ENCODE measurements around the gene DRC3.
A peak's percentile ranks its signal among the peaks of the same experiment; 100 is the strongest.

Gene DRC3

DNA sequence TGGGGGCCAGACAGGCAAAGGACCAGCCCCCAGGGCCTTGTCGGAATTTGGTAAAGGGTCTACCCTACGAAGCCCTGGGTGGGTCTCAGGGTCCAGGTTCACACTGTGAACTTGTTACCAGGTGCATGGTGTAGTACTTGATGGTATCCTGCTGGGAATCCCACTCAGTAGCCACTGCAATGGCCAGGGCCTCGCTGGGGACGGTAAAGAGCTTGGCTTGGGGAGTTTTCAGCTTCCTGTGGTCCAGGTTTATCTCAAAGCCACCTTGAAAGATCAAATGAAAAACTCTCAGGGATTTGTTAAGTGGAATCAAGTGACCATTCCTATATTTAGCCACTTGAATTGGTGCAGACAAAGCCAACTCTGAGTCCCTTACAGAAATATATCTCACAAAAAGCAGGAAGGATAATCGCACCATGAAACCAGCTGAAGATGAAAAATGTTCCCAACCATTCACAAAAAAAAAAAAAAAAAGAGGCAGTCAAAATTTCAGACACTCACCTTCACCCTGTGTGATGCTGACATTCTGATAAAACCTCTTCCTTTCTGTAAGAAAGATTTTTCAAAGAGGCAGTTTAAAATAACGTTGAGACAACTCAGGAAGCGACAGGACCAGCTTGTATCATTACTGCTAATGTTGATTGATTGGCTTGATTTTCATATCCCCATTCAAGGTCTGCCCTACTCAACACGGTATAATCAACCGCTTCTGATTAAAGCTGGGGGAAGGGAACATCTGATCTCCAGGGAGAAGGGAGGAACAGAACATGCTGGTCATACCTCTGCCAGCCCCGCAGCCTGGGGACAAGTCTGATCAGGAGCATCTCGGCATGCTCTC, 55.7 kb downstream of the DRC3 start:
- no peak for DNase-seq

DNA sequence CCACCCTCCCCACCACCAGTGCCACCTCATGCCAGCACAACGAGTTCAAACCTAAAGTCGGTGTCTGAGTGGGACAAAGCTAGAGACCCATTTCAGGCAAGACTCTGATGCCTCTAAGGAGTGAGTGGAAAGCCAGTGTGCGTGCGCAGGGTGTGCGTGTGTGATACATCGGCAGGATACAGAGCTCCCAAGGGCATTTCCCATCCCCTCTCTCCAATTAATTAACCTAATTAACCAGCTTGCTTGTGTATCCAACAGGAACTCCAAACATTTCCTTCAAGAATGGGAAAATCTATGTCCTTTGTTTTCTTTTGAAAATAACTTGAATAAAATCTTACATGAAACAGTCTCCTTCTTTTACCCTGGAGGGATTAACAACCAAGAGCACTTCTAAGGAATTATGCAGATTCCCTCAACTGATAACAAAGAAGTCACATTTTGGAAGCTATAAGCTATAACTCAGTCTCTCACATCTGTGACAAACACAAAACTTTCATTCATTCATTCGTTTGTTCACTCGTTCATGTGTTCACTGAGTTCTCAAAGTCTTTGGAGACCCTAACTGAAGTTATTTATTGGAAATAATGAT, 56.4 kb downstream of the DRC3 start:
- DNase-seq: no peak

DNA sequence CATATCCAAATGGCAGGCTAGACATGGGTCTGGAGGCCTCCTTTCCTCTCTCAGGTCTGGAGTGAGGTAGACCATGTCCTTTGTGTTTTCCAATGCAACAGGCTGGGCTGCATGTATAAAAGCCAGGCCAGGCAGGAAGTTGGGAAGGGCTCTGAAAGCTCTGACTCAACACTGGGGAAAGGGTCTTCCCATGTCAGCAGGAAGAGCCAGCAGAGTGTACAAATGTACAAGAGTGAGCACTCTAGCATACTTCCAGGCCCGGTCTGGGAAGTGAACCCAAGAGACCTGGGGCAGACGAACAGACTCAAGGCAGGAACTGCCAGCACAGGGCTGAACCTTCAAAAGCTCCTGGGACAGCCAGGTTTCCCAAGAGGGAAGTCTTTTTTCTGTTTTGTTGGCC, 59.3 kb downstream of the DRC3 start:
- DNase-seq: no peak

DNA sequence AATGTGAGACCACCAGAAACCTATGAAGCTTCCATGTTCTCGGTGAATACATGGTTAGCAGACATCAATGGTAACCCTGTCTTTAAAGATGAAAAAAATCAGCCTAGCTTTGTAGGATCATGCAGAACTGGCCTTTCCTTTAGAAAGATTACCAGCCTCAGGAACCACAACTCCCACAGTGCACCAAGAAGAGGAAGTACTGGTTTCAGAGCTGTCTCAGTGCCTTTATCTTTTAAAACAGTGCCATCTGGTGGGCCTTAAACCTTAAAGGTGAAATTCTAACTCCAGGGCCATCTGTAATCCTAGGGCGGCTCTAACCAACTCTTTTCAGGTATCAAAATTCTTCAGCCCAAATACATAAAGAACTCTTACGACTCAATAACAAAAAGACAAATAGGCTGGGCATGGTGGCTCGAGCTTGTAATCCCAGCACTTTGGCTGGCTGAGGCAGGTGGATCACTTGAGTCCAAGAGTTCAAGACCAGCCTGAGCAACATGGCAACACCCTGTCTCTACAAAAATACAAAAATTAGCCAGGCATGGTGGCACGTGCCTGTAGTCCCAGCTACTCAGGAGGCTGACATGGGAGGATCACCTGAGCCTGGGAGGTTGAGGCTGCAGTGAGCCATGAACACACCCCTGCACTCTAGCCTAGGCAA, 60.9 kb downstream of the DRC3 start:
- peak; percentile 62 for DNase-seq

DNA sequence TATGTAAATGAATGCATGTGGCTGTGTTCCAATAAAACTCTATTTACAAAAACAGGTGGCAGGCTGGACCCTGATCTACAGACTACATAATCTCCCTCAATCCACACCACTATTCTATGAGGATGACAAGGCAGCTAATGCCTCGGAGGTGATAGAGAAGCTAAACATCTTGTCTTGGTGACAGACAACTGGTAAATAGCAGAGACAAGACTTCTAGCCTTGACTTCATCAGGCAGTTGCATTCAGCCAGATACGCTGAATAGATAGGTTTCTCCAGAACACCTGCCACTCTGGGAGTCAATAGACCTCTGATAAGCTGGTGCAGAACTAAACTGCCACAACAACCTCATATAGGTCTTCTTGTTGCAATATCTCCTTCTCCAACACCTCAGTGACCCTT, 63.0 kb downstream of the DRC3 start:
- no peak for DNase-seq

DNA sequence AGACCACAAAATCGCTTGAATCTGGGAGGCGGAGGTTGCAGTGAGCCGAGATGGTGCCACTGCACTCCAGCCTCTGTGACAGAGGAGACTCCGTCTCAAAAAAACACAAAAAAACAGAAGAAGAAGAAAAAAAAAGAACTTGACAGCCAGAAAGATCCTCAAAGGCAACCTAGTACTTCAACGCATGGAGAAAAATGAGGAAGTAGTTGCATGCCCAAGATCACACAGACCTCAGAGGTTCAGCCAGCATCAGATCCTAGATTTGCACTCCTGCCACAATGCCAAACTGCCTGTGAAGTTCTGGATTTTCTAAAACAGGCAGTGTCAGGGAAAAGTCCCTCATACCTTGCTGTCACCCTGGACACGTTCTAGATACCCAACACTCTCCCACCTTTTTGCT, 64.8 kb downstream of the DRC3 start:
- peak; percentile 52 for DNase-seq

DNA sequence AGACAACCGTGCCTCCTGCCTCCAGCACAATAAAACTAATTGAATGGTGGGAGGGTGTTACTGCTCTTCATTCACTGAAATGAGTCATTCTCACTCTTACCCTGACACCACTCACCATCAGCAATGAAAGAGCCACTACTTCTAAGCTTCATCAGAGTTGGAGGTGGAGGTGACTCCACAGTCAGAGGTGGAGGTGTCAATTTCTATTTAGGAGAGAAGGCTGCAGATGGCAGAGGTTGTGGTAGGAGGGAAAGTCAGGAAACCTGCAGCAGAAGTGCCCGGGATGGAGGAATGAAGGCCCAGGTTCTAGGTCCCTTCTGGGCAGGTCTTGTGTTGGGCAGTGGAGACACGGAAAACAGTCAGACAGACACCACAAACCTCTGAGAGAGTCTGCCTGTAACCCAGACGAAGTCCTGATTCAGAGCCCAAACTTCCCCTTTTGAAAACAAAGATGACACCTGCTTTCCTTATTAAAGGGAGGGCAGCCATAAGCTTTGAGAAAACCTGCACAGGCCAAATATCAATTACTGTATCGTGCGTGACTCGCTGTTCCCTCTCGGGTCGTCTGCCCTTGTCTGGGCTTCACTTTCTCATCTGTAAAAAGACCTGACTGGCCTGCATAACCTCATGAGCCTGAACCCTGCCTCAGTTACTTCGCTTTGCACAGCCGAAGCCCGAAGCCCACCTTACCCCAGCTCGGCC, 65.6 kb downstream of the DRC3 start:
- DNase-seq: peak; percentile 12

DNA sequence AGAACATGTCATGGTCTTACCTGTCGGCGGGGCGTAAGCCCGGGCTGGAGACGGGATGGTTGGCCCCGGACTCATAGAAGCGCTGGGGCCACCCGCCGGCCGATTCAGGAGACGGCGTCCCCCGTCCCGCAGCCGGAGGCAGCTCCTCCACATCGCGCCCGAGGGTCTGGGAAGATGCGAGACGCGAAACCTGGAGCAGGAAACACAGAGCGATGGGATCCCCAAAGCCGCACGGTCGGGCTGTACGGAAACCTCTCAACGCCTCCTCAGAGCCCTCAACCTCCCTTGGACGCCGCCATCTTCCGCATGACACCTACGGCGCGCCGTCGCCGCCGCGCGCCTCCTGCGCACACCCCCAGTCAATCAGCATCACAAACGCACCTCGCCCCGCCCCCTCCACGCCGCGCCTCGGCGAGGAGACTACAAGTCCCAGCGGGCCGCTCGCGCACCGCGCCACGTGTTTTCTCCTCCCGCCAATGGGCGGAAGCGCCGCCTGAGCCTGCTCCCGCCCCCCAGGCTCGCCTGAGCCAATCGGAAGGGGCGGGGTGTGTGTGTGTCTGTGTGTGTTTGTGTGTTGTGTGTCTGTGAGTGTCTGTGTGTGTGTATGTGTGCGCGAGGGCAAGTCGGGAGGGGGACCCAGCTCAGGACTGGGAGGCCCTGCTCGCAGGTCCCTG, 66.3 kb downstream of the DRC3 start, which contains the start of the genes ATPAF2 and GID4:
TSS of gene ATPAF2 (minus strand) at position 308 of the 674 bp plus-strand sequence. CDS start at position 153, 155 bp downstream.
TSS of gene GID4 (plus strand) at position 548 of the 674 bp plus-strand sequence. CDS start at position 605, 57 bp downstream.
- peak; percentile 84 for DNase-seq

DNA sequence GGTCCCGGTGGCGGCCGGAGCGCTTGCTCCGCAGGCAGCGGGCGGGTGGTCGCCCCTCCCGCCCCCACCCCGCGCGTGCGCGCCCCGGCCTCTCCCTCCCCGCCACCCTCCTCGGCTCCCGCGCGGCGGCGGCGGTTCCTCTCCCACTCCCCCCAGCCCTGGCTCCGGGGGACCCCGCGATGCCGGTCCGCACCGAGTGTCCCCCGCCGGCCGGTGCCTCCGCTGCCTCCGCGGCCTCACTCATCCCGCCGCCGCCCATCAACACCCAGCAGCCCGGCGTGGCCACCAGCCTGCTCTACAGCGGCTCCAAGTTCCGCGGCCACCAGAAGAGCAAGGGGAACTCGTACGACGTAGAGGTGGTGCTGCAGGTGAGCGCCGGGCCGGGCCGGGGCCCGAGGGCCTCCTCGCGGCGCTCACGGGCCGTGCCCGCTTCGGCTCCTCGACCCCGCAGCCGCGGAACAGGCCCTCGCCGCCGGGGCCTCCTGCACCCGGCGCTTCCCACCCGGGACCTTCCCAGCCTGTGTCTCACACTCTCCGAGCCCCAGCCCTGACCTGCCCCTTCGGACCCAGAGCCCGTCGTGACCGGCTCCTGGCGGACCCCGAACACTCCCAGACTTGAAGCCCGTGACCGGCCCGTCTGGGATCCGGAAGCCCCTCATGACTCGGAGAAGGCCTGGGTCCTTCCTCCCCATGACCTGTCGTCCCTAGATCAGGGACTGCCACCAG, 67.0 kb downstream of the DRC3 start:
- DNase-seq: no peak

DNA sequence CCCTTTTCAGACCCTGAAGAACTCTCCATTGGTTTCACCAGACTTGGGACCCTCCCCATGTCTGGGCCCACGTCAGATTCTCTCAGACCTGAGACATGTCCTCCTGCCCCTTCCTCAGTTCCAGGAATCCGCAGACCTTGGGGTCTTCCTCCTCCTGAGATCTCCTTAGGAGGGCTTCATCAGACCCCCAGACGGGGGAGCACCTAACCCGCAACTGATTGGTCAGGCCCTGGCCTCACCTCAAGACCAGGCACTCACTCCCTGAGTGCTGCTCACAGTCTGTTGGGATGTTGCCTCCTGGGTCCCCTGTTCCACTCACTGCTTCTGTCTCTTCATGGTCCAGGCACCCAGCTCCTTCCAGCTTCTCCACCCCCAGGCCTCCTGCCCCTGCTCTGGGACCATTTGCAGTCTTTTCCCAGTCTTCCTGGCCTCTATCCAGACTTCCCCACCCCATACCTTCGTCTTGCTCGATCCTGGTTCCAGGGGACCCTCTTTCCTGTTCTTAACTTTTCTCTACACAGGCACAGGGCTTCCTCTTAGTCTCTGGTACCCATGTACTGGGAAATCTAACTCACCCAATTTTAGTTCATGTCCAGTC, 67.7 kb downstream of the DRC3 start:
- no peak for DNase-seq

DNA sequence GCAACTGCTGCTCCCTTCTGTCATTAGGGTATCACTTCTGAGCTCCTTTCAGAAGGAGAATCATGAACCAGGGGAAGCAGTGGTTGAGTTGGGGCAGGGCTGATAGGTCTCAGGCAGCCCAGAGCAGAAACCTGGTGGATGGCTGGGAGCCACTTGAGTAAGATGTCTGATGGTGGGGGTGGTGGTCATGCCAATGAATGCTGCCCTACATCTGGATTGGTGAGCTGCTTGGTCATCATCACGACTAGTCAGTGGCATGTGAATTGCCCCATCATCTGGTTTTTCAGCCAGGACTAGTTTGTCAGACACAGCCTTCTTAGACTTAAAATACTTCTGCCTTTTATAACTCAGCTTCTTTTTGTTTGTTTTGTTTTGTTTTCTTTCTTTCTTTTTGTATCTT, 69.1 kb downstream of the DRC3 start:
- DNase-seq: no peak

DNA sequence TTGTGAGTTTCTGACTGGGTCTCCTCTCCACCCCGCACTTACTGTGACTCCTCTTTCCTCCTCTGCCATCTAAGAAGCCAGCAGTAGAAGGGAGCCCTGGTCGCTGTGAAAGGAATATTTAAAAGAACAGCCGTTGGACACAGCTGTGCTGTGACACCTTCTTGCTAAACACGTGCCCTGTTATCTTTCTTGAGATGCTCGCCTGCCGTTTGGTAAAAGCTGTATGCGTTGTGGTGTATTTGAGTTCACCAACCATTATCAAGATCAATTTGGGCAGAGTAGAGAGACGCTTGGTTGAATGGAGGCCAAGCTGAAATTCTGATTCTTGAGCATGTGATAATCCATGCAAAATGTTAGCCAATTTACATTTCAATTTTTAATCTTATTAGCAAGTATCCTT, 70.3 kb downstream of the DRC3 start:
- no peak for DNase-seq

DNA sequence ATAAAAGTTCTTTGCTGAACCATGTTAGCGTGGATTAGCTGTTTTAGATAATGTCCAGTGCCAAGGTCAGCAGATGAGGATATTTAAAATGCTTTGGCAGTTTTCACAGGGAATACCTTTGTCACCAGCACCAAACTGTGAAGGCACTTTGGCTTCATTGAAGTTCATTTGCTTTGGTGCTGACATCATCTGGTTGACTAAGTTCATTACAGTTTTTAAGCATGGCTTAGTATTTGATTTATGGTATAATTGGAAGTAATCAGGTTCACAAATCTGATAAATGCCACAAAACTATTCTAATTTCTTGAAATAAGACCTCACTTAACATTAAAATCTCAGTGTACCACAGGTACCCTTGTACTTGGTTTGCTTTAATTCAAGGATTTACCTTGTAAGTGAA, 70.8 kb downstream of the DRC3 start:
- DNase-seq: no peak

DNA sequence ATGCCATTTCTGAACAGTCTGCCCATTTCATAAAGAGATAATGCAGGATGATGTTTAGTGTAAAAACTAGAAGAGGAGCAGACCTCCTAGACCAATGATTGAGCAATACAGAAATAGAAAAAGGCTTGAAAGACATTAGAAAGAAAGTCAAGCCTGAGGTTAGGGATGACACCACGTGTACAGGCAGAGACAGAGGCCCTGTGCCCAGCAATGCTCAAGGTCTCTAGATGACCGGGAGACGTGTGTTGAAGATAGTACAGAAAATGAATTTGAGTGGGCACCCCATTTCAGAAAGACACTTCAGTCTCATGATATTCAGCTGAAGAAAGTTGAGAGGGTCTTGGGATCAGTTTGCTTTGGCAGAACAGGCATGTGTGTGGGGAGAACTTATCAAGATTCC, 71.9 kb downstream of the DRC3 start:
- DNase-seq: no peak

DNA sequence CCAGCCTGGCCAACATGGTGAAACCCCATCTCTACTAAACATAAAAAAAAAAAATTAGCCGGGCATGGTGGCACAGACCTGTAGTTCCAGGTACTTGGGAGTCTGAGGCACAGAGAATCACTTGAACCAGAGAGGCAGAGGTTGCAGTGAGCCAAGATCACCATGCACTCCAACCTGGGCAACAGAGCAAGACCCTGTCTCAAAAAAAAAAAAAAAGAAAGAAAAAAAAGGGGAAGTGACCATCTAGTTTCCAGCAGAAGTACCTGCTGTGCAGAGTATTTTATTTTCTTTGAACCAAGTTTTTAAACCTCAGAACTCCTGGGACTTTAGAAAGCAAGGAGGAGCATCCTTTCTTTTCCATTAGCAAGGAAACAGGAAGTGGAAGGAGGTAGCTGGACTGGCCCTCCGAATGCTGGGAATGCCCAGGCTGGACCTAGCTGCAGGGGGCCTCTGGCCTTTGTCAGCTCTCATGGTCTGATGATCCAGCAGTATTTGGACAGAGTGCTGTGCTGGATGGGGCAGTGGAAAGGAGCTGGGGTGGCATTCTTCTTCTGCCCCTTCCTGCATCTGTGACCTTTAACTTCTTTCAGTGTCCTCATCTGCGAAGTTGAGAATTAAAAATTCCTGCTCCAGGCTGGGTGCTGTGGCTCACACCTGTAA, 73.2 kb downstream of the DRC3 start:
- DNase-seq: no peak

DNA sequence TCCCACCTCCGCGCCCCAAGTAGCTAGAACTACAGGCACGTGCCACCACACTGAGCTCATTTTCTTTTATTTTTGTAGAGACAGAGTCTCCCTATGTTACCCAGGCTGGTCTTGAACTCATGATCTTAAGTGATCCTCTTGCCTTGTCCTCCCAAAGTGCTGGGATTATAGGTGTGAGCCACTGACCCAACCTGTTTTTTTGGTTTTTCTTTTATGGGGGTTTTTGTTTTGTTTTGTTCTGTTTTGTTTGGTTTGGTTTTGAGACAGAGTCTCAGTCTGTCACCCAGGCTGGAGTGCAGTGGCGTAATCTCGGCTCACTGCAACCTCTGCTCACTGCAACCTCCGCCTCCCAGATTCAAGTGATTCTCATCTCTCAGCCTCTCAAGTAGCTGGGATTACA, 82.9 kb downstream of the DRC3 start:
- DNase-seq: no peak

DNA sequence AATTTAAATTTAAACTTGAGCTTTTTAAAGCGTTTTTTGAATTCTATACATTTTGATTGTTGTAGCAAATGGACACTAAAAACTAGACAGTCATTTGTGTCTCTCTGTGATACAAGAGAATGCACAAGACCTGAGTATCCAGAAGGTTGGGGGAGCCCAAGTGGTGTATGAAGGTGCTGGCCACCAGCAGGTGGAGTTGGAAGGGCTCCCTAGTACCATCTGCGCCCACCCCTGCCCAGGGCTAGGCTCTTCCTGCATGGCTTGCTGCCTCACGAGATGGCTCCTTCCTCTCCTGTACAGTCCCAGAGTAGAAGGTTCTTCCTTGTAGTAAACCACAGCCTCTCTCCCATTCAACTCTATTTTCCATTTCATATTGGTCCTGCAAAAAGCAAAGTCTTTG, 83.6 kb downstream of the DRC3 start:
- DNase-seq: no peak

DNA sequence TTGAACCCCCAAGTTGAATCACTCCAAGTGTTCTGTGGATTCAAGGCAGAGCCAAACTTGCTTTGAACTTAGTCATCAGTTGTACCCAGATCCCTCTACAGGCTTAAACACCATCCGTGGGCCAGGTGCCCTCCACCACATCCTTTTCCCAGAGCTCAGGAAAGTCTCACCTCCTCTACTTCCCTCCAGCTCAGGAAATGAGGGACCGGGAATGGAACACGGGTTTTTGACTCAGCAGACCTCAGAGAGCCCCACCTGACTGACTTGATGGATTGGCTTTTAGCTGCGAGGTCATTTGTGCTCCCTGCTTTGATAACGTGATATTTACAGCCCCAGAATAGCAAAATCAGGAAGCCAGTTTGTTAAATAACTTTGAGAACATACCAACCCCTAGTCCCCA, 86.6 kb downstream of the DRC3 start:
- DNase-seq: no peak

DNA sequence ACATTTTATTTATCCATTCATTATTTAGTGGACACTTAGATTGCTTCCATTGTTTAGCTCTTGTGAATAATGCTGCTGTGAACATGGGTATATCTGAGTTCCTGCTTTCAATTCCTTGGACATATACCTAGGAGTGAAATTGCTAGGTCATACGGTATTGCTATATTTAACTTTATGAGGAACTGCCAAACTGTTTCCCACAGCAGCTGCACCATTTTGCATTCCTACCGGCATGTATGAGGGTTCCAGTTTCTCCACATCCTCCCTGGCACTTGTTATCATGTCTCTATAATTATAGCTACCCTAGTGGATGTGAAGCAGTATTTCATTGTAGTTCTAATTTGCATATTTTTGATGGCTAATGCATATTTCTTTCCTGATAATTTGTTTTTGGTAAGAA, 91.4 kb downstream of the DRC3 start:
- DNase-seq: no peak

DNA sequence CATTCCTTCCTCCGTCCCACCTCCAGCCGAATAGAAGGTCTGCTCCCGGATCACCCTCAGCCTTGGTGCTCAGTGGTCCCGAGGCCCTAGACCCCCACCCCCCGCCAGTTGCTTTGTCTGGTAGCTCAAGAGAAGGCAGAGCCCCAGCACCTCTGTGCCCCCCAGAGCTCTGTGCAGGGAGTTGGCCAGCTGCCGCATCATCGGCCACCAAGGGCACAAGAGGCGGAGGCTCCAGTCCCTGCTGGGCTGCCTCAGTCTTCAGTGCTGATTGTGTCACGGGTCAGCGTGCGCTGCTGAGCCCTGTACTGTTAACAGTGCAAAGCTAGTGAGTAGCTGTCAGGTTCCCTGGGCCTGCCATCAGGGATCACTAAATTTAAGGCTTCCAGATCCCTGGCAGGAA, 92.9 kb downstream of the DRC3 start:
- DNase-seq: no peak

Measured in GF-D8 (cell line).